Measurements from ENCODE around the gene SLC7A1. TPM values are rescaled to one million over a fixed set of nuclear protein-coding genes. Genes with fewer than 3 reads are reported as not detected.
A peak's percentile ranks its signal among the peaks of the same experiment; 100 is the strongest.

The SLC7A1 gene
- total RNA-seq, 1 experiment from 2014 or later, result 62.8 TPM

DNA sequence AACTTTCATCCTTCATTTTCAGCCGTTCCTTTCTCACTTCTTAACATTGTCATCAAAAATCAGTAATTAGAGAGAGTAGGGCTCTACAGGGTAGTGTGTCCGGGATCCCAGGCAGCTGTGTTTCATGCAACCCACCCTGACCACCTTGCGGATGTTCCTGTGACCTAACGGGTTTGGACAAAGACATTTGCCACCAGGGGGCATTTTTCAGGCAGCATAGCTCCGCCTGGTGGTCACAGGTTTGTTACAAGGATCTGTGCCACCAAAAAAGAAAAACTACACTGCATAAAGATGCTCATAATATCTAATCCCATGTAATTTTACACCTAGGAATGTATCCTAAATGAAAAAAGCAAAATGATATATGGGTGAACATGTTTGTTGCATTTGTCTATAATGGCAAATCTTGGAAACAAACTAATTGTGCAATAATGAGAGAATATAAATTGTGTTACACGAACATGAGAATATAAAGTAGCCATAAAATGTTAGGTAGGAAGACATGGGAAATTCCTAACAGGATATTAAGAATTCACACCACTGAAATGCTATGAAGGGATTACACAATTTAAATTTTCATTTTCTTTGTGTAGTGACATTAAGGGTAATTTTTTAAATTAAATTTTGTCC, 123.0 kb downstream of the SLC7A1 start:
- H4K20me1 ChIP-seq (ENCODE audit: insufficient read depth), result 0 out of 2 replicates have a peak, but pooled peaks cover 4% of the 10 kb centered on the region
- H3K79me2 ChIP-seq (ENCODE audit: low read depth), result no peaks in the 10 kb centered on the region
- no peak overlapping the region for H2AFZ ChIP-seq
- no peak for TF ChIP-seq EZH2 (IDR thresholded peaks at IDR 0.05; ENCODE audit: low read depth)
- TF ChIP-seq, protein P1, sequence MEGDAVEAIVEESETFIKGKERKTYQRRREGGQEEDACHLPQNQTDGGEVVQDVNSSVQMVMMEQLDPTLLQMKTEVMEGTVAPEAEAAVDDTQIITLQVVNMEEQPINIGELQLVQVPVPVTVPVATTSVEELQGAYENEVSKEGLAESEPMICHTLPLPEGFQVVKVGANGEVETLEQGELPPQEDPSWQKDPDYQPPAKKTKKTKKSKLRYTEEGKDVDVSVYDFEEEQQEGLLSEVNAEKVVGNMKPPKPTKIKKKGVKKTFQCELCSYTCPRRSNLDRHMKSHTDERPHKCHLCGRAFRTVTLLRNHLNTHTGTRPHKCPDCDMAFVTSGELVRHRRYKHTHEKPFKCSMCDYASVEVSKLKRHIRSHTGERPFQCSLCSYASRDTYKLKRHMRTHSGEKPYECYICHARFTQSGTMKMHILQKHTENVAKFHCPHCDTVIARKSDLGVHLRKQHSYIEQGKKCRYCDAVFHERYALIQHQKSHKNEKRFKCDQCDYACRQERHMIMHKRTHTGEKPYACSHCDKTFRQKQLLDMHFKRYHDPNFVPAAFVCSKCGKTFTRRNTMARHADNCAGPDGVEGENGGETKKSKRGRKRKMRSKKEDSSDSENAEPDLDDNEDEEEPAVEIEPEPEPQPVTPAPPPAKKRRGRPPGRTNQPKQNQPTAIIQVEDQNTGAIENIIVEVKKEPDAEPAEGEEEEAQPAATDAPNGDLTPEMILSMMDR (conservative IDR thresholded peaks at IDR 0.05), result peak; percentile 78
- H3K9me2 ChIP-seq (ENCODE audit: insufficient read depth), result no peaks in the 10 kb centered on the region
- H3F3A ChIP-seq (ENCODE audit: insufficient read depth, low read depth), result no peaks in the 10 kb centered on the region
- H3K4me2 ChIP-seq, result no peak overlapping the region
- ChIA-PET POLR2A (ENCODE audit: unreplicated experiment) (no interaction called here), CTCF (no interaction called here)
- H3K27me3 ChIP-seq (ENCODE audit: insufficient read depth, low read depth), result peaks cover 17% of the 10 kb centered on the region; the same call in 1 of the 2 replicates
- no TSS peak for BruUV-seq (replicated peaks)
- no peaks in the 10 kb centered on the region for H3K4me1 ChIP-seq (replicated peaks; ENCODE audit: insufficient read depth)
- no peaks in the 10 kb centered on the region for H3K9me3 ChIP-seq (ENCODE audit: insufficient read depth, low read depth)
- no peaks in the 10 kb centered on the region for H3K36me3 ChIP-seq (ENCODE audit: low read depth)
- H3K27ac ChIP-seq, result no peak overlapping the region
- DNase-seq, result peak in 1 of 2 experiments; percentile 31
- no peak overlapping the region for H3K4me3 ChIP-seq
- intact Hi-C loops (cut with micrococcal nuclease; ENCODE audit: unreplicated experiment), result no loop called here

DNA sequence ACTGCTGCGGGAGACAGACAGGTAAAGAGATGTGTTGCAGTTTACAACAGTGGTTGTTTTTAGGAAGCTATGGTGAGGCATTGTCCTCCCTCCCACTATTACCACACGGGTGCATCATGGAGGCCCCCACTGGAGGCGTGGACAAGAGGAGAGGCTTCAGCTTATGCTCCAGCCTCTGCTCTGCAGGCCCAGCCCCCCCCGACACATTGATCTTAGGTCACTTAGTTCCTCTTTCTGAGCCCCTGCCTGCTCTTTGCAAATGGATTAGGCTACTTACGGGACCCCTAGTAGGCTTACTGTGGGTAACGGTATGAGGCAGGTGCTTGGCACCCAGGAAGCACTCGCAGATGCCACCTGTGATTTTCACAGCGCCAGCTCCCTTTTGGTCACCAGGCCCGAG, 123.9 kb downstream of the SLC7A1 start:
- H3K27ac ChIP-seq, result no peak overlapping the region
- no peaks in the 10 kb centered on the region for H4K20me1 ChIP-seq (ENCODE audit: insufficient read depth)
- BruUV-seq (replicated peaks), result no TSS peak
- no peak for DNase-seq
- ChIA-PET CTCF (no interaction called here), POLR2A (ENCODE audit: unreplicated experiment) (no interaction called here)
- H3K79me2 ChIP-seq (ENCODE audit: low read depth), result no peaks in the 10 kb centered on the region
- intact Hi-C loops (cut with micrococcal nuclease; ENCODE audit: unreplicated experiment), result no loop called here
- H3K4me1 ChIP-seq (replicated peaks; ENCODE audit: insufficient read depth), result no peaks in the 10 kb centered on the region
- H3F3A ChIP-seq (ENCODE audit: insufficient read depth, low read depth), result no peaks in the 10 kb centered on the region
- no peaks in the 10 kb centered on the region for H3K9me2 ChIP-seq (ENCODE audit: insufficient read depth)
- TF ChIP-seq, protein P1 (conservative IDR thresholded peaks at IDR 0.05), result no peak
- TF ChIP-seq EZH2 (IDR thresholded peaks at IDR 0.05; ENCODE audit: low read depth), result no peak
- peaks cover 8% of the 10 kb centered on the region; the same call in 1 of the 2 replicates for H3K27me3 ChIP-seq (ENCODE audit: insufficient read depth, low read depth)
- no peaks in the 10 kb centered on the region for H3K36me3 ChIP-seq (ENCODE audit: low read depth)
- H3K9me3 ChIP-seq (ENCODE audit: insufficient read depth, low read depth), result no peaks in the 10 kb centered on the region
- H3K4me3 ChIP-seq, result no peak overlapping the region
- no peak overlapping the region for H3K4me2 ChIP-seq
- H2AFZ ChIP-seq, result no peak overlapping the region

DNA sequence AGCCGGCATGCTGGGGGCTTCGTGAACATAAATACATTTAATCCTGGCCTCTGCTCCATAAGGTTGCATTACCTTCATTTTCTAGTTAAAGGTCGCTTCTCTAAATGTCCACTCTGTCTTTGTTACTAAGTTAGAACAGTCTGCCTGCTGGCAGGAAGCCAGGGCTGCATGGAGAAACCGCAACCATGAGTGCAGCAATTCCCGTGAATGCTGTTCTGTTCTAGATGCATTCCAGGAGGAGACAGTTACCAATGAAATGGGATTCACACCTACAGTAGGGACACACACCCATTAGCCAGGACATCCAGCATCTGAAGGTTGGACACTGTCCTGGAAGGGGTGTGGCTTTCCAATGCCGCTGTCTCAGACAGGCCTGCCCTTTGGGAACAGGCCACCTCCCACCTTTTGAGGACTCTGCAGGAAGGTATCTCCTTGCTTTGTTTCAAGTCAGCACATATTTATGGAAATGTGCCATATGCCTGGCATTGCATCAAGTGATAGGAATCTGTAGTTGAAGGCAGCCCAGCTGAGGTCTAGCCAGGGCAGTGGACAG, 129.7 kb downstream of the SLC7A1 start:
- H3K9me3 ChIP-seq (ENCODE audit: insufficient read depth, low read depth), result no peaks in the 10 kb centered on the region
- no peaks in the 10 kb centered on the region for H3K4me1 ChIP-seq (replicated peaks; ENCODE audit: insufficient read depth)
- ChIA-PET CTCF (no interaction called here), POLR2A (ENCODE audit: unreplicated experiment) (no interaction called here)
- no peak overlapping the region for H3K4me3 ChIP-seq
- peak in 1 of 2 experiments; percentile 31 for DNase-seq
- no peaks in the 10 kb centered on the region for H3K79me2 ChIP-seq (ENCODE audit: low read depth)
- H3K27me3 ChIP-seq (ENCODE audit: insufficient read depth, low read depth), result peaks cover 37% of the 10 kb centered on the region
- no TSS peak for BruUV-seq (replicated peaks)
- no peaks in the 10 kb centered on the region for H4K20me1 ChIP-seq (ENCODE audit: insufficient read depth)
- H3K27ac ChIP-seq, result no peak overlapping the region
- no peaks in the 10 kb centered on the region for H3K9me2 ChIP-seq (ENCODE audit: insufficient read depth)
- no peaks in the 10 kb centered on the region for H3K36me3 ChIP-seq (ENCODE audit: low read depth)
- no peak overlapping the region for H2AFZ ChIP-seq
- H3K4me2 ChIP-seq, result no peak overlapping the region
- intact Hi-C loops (cut with micrococcal nuclease; ENCODE audit: unreplicated experiment), result no loop called here
- no peak for TF ChIP-seq EZH2 (IDR thresholded peaks at IDR 0.05; ENCODE audit: low read depth)
- TF ChIP-seq, protein P1 (conservative IDR thresholded peaks at IDR 0.05), result no peak
- H3F3A ChIP-seq (ENCODE audit: insufficient read depth, low read depth), result no peaks in the 10 kb centered on the region
